Neural crest cell (in vitro differentiated cells): ENCODE data around the gene SF3A2. TPM values are rescaled to one million over a fixed set of nuclear protein-coding genes. Genes with fewer than 3 reads are reported as not detected.

ENCODE experiments used
- DNase-seq: peaks from one replicate; pipeline ENCODE4 v3.0.0; 2021; ENCODE audit warnings: low read depth, mixed read lengths, low spot score
- H3K27ac Mint-ChIP-seq: one replicate; pipeline ENCODE4 v1.8.0; 2021; ENCODE audit warnings: mild to moderate bottlenecking, mixed read lengths; ENCODE audit not compliant: unreplicated experiment
- H3K27me3 Mint-ChIP-seq: 2 replicates; pipeline ENCODE4 v1.8.0; 2021; ENCODE audit warnings: low read depth, mild to moderate bottlenecking, mixed read lengths
- H3K36me3 Mint-ChIP-seq: 2 replicates; pipeline ENCODE4 v1.8.0; 2021; ENCODE audit warnings: low read depth, mild to moderate bottlenecking, mixed read lengths
- H3K4me1 Mint-ChIP-seq: 2 replicates; pipeline ENCODE4 v1.8.0; 2021; ENCODE audit warnings: mixed read lengths
- H3K4me3 Mint-ChIP-seq: one replicate; pipeline ENCODE4 v1.8.0; 2021; ENCODE audit warnings: mild to moderate bottlenecking, mixed read lengths
- H3K9me3 Mint-ChIP-seq: 2 replicates; pipeline ENCODE4 v1.8.0; 2021; ENCODE audit warnings: mixed read lengths
- total RNA-seq: library from RNA; stranded (reverse); gene quantifications from 2 replicates; pipeline ENCODE4 v1.2.1, GENCODE V29; 2021
- TF ChIP-seq, protein P1 (sequence below): fragments of 200-600 bp; sonication (generic); conservative IDR thresholded peaks from 2 replicates; pipeline ENCODE4 v1.5.0; 2021; ENCODE audit warnings: antibody characterized with exemption, mild to moderate bottlenecking

The SF3A2 gene
- total RNA-seq, 1 donor from 2014 or later, result 189 TPM

GRCh38 chr19:2248136-2249009 lies 11.7 kb downstream of the SF3A2 start:
- Mint-ChIP-seq H3K9me3 (no peaks in the 10 kb centered on the region), H3K4me3 (no peak overlapping the region), H3K27ac (no peak overlapping the region), H3K4me1 (no peaks in the 10 kb centered on the region), H3K36me3 (peaks cover 4% of the 10 kb centered on the region), H3K27me3 (peaks cover 7% of the 10 kb centered on the region)
- DNase-seq, result no peak
- TF ChIP-seq, protein P1, sequence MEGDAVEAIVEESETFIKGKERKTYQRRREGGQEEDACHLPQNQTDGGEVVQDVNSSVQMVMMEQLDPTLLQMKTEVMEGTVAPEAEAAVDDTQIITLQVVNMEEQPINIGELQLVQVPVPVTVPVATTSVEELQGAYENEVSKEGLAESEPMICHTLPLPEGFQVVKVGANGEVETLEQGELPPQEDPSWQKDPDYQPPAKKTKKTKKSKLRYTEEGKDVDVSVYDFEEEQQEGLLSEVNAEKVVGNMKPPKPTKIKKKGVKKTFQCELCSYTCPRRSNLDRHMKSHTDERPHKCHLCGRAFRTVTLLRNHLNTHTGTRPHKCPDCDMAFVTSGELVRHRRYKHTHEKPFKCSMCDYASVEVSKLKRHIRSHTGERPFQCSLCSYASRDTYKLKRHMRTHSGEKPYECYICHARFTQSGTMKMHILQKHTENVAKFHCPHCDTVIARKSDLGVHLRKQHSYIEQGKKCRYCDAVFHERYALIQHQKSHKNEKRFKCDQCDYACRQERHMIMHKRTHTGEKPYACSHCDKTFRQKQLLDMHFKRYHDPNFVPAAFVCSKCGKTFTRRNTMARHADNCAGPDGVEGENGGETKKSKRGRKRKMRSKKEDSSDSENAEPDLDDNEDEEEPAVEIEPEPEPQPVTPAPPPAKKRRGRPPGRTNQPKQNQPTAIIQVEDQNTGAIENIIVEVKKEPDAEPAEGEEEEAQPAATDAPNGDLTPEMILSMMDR, result no peak

- peaks cover 4% of the 10 kb centered on the region for H3K36me3 Mint-ChIP-seq
- no peak within 1 kb of the TSS for H3K27ac Mint-ChIP-seq
- TF ChIP-seq, protein P1, result no peak
Measured at GRCh38 chr19:2249010-2249866, 12.6 kb downstream of the SF3A2 start, which contains the start of gene AMH. Gene AMH (plus strand): TSS chr19:2249323. CDS start chr19:2249333, 10 bp downstream.

DNA sequence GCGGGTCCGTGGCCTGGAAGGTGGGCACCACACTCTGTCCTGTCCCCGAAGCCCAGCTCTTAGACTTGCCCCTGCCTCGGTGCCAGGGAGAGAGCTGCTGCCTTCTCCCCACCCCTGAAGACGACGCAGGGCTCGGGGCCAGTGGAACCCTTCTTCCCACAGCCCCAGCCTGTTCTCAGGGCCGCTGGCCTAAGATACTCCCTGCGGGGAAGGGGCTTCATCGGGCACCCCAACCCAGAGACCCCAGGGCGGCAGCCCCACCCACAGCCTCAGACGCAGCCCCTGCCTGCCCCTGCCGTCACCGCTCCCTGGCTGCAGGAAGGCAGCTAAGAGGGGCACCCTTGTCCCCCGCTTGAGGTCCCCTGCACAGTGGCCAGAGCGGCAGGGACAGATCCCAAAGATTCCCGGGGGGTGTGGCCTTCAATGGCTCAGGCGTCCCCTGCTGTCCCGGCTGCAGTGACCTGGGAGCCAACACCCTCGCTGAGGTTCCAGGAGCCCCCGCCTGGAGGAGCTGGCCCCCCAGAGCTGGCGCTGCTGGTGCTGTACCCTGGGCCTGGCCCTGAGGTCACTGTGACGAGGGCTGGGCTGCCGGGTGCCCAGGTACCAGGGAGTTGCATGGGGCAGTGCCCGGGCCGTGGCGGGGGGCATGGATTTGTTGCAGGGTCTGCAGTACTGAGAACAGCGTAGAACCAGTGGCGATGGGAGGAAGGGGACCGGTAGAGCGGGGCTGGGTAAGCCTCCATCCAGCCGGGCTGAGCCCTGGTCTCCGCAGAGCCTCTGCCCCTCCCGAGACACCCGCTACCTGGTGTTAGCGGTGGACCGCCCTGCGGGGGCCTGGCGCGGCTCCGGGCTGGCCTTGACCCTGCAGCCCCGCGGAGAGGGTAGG lies 13.5 kb downstream of the SF3A2 start:
- Mint-ChIP-seq H3K27me3 (peaks cover 13% of the 10 kb centered on the region), H3K36me3 (no peaks in the 10 kb centered on the region), H3K27ac (no peak overlapping the region), H3K9me3 (no peaks in the 10 kb centered on the region), H3K4me1 (peaks cover 5% of the 10 kb centered on the region), H3K4me3 (peak overlapping the region; percentile 47)
- DNase-seq, result no peak
- TF ChIP-seq, protein P1, result no peak

More at GRCh38 chr19:2249010-2249866, 12.6 kb downstream of the SF3A2 start, which contains the start of gene AMH:
- no peaks in the 10 kb centered on the region for H3K9me3 Mint-ChIP-seq
- no peak for DNase-seq
- peaks cover 5% of the 10 kb centered on the region for H3K4me1 Mint-ChIP-seq
- H3K4me3 Mint-ChIP-seq, result peak within 1 kb of the TSS; percentile 47
- H3K27me3 Mint-ChIP-seq, result peaks cover 13% of the 10 kb centered on the region

- DNase-seq, result no peak
- peaks cover 13% of the 10 kb centered on the region for H3K27me3 Mint-ChIP-seq
- TF ChIP-seq, protein P1, result no peak
- no peaks in the 10 kb centered on the region for H3K36me3 Mint-ChIP-seq
- H3K27ac Mint-ChIP-seq, result no peak overlapping the region
- H3K9me3 Mint-ChIP-seq, result no peaks in the 10 kb centered on the region
- peaks cover 5% of the 10 kb centered on the region for H3K4me1 Mint-ChIP-seq
- no peak overlapping the region for H3K4me3 Mint-ChIP-seq
Measured at GRCh38 chr19:2250766-2251105, 14.1 kb downstream of the SF3A2 start.
